SU-DHL-6 (cell line): ENCODE results near the gene EFEMP1.

Experiments
- CTCF ChIP-seq: fragments of 200-600 bp; sonication (generic); IDR thresholded peaks from one replicate; pipeline ENCODE4 v1.5.1; 2017; ENCODE audit warnings: antibody characterized with exemption, mild to moderate bottlenecking, low read length, moderate library complexity; ENCODE audit not compliant: insufficient read depth, poor library complexity, severe bottlenecking
- EZH2phosphoT487 ChIP-seq: fragments of 200-600 bp; sonication (generic), shearing (Covaris generic); conservative IDR thresholded peaks from 2 replicates; pipeline ENCODE4 v1.6.1; 2018; ENCODE audit warnings: mild to moderate bottlenecking, antibody characterized with exemption, low read length, moderate library complexity, mixed read lengths

- TF ChIP-seq EZH2phosphoT487, result no peak
- no peak for TF ChIP-seq CTCF
Measured at GRCh38 chr2:55842046-55842445, 81.5 kb downstream of the EFEMP1 start.
